Stimulated activated CD8-positive, alpha-beta memory T cell treated with anti-CD3 and anti-CD28 coated beads, Interleukin-2, amount 100 ng/mL, for 48 hours (primary cell): ENCODE measurements around the gene NPHP4.

Source experiments
- DNase-seq, 2 donors: peaks; one replicate each; pipeline ENCODE4 v3.0.0-alpha.2; 2020; ENCODE audit warnings: low read depth in 2 of 2

NPHP4 gene

DNA sequence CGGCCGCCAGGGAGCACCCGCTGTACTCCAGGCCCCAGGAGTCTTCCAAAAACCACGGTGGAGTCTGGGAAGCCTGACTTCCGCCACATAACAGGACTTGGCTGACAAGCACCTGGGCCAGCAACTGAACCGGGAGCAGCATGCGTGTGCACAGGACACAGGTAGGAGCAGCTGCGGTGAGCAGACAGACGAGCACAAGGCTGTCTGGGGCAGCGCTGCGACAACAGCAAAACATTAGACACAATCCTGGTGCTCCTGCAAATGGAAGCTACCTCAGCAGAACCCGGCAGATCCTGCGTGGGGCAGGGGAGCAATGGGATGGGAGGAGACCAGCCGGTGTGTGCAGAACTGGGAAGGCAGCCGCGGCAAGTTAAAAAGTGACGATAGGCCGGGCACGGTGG is 80.4 kb downstream of the NPHP4 start:
- DNase-seq: no peak

GRCh38 chr1:5911157-5911556 is 81.1 kb downstream of the NPHP4 start:
- DNase-seq: no peak

GRCh38 chr1:5910666-5911065 is 81.6 kb downstream of the NPHP4 start:
- DNase-seq: no peak

DNA sequence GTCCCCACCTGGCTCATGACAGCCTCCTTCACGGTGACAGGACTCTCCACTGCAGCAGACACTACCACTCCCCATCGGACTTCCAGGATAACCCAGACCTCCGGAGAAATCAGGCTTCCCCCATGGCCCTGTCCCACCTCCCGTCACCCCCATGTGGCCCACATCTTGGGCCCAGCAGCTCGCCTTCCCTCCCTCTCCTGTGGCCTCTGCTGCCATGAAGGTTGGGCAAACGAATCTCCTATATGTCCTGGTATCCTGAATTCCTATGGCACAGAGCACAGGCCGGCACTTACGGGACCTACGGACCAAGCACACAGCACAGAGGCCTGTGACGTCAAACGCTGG is 82.0 kb downstream of the NPHP4 start:
- no peak for DNase-seq

DNA sequence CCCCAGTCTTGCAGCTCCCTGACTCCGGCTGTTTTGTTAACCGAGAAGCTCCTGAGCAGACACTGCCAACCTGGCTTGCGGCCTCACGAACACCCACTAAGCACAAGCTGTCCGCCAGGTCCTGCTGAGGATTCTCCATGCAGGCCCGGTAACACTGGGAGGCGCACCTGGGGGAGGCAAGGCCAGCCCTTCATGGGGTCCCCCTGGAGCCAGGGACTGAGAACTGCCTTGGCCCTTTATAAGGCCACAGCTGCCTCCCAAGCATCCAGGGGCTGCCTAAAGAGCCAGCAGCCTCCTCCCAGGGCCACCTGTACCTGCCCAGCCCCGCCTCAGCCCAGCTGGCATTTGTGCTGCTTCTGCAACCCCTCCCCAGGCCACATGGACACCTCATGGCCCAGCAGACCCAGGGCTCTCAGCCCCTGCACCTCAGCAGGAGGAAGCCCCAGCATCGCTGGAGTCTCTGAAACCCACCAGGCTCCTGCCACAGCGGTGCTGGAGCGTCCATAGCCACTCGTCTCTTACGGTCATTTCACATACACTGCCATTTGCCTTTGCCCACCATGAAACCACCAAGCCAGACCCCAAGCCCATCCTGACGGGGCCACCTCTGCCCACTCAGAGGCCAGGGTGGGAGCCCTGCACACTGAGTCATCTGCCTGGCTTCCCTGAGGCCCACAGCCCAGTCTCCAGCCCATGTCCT is 82.5 kb downstream of the NPHP4 start:
- DNase-seq: no peak

DNA sequence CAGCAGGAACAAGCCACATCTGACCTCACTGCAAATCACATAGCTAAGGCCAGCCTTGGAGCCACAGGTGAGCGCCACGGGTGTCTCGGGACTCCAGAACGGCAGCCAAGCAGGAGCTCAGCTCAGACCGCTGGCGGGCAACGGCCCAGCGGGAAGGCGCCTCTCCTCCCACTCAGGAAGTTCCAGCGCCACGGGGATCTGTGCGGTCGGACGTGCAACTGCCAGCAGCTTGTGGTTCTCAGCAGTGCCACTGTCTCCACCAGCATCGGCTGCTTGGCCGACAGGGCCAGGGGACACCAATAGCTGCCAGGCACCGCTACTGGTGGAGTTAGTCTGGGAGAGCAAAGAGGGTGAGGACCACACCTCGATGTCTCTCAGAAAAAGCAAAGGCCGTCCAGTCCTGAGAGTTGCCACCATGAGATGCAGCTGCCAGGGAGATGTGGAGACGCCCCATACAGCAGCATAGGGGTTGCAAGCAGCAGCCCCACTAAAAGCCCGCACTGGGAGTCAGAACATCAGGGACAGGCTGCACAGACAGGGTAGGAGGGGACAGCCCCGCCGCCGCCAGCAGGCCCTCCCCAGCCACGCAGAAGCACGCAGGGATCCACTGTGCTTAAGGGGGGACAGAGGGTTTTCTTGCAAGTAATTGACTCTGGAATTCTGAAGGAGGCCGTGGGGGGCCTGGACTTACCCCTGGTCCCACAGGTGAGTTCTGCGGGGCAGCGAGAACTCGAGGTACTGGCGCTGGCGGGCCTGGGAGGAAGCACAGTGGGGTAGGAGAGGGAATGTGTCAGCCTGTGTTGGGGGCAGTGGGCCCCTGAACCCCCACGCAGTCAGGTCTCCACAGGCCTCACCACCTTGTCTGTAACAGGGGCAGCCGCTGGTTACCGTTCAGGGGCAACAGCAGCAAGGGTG is 83.5 kb downstream of the NPHP4 start:
- no peak for DNase-seq

GRCh38 chr1:5907966-5908365 is 84.3 kb downstream of the NPHP4 start:
- no peak for DNase-seq

GRCh38 chr1:5907386-5907785 is 84.8 kb downstream of the NPHP4 start:
- DNase-seq: no peak

DNA sequence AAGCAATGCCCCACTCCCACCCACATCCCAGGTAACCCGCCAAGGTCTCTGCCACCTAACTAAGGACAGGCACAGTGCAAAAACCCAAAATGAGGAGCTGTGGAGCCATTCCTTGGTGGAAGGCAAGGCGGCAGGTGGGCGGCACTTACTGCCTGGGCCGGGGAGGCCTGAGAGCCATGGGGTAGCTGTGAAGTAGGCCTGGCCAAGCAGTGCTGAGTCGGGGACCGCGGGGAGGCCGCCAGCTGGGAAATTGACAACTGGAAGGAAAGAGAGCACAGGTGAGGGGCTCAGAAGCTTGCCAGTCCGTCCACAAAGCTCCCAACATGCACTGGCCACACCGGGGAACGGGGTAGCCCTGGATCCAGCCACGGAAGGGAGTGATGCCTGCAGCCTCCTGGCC is 85.3 kb downstream of the NPHP4 start:
- no peak for DNase-seq

DNA sequence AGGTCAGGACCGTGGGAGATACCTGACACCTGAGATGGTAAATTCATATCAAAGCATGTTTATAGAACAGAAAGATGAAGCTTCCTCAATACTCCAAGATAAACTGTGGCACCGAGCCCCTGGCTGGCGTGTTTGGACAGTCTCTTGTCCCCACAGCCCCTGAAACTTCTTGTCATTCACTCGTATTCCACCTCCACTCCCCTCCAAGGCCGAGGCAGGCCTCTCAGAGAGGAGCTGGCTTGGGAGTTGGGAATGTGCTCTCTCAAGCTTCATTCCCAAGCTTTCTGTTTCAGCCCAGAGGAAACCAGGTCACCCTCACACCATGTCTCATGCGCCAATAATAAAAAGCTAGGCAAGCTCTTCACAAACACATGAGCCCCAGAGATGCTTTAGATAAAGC is 86.1 kb downstream of the NPHP4 start:
- DNase-seq: no peak

- DNase-seq: no peak
Measured at GRCh38 chr1:5905436-5905835, 86.8 kb downstream of the NPHP4 start.

DNA sequence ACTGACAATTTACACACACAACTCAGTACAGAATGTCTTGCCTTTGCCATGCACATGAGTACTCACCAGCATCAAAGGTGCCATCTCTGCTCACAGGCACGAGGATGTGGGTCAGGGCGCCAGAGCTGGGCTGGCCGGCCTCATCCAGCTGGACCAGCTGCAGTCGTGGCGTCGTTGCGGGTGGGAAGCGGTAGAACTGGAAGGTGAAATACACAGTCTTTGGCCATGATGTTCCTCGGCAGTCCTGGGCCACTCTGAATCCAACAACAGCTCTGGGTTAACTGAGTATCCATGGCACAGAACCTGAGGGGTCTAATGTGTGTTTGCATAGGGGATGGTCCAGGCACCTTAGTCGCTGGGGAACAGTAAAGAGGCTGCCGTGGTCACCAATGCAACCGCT is 87.7 kb downstream of the NPHP4 start:
- no peak for DNase-seq

- no peak for DNase-seq
Measured at GRCh38 chr1:5903680-5904079, 88.5 kb downstream of the NPHP4 start.

GRCh38 chr1:5903031-5903430 is 89.2 kb downstream of the NPHP4 start:
- no peak for DNase-seq

GRCh38 chr1:5901841-5902240 is 90.4 kb downstream of the NPHP4 start:
- no peak for DNase-seq

- no peak for DNase-seq
Measured at GRCh38 chr1:5901150-5901549, 91.1 kb downstream of the NPHP4 start.

DNA sequence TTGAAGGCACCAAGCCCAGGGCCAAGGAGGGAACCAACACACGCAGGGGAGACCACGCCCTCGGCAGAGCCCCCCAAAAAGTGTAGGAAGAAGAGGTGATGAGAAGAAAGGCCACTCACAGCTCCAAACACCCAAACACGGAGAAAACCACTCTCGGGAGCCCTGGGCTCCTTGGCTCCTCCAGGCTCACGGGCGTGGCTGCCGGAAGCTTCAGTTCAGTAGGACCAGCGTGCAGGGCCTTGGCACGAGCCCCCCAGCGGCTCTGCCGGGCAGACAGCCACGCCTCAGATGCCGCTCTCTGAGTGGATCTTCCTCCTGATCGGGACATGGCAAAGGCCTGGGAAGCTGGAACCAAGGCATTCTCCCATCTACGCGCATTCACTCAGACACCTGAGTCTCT is 94.0 kb downstream of the NPHP4 start:
- DNase-seq: no peak

- no peak for DNase-seq
Measured at GRCh38 chr1:5896706-5897660, 95.2 kb downstream of the NPHP4 start.

GRCh38 chr1:5895446-5896406 is 96.5 kb downstream of the NPHP4 start:
- no peak for DNase-seq

DNA sequence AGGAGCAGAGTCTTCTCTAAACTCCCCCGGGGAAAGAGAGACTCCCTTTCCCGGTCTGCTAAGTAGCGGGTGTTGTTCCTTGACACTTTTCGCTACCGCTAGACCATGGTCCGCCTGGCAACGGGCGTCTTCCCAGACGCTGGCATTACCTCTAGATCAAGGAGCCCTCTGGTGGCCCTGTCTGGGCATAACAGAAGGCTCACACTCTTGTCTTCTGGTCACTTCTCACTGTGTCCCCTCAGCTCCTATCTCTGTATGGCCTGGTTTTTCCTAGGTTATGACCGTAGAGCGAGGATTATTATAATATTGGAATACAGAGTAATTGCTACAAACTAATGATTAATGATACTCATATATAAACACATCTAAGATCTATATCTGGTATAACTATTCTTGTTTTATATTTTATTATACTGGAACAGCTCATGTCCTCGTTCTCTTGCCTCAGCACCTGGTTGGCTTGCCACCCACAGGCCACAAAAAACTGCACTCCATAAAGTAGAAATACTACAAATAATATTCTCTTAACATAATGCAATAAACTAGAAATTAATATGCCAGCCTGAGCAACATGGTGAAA is 98.4 kb downstream of the NPHP4 start:
- peak in 1 of 2 donors; percentile 5 for DNase-seq

GRCh38 chr1:5892329-5892728 is 99.9 kb downstream of the NPHP4 start:
- no peak for DNase-seq
